ENCODE results near the gene LEFTY1. TPM values are rescaled to one million over a fixed set of nuclear protein-coding genes. Genes with fewer than 3 reads are reported as not detected.
A peak's percentile ranks its signal among the peaks of the same experiment; 100 is the strongest.

Gene LEFTY1
- polyA plus RNA-seq, 3 donors = 0.13 TPM; not detected in 2

- H3K27me3 ChIP-seq (ENCODE audit: control insufficient read depth in 2 of 2, insufficient read depth in 2 of 2, low read length in 2 of 2) = no peaks in the 10 kb centered on the region
- intact Hi-C loops (cut with micrococcal nuclease) = no loop called here
- H2AFZ ChIP-seq (ENCODE audit: insufficient read depth, low read depth, low read length, poor library complexity, severe bottlenecking) = no peak overlapping the region
- no peak overlapping the region for H3K4me3 ChIP-seq (replicated peaks in 1 of 3; ENCODE audit: low read depth in 2 of 3, low read length in 3 of 3)
- no peaks in the 10 kb centered on the region for H3K79me2 ChIP-seq (ENCODE audit: insufficient read depth, low read length)
- Mint-ChIP-seq H3K27ac (peak overlapping the region in 3 of 7 donors; percentile 23 to 51 (median 36)), H3K4me3 (no peak overlapping the region), H3K36me3 (peaks cover 71 to 89% of the 10 kb centered on the region in 2 donors), H3K27me3 (ENCODE audit: low read depth in 3 of 3) (peaks cover 0 to 4% (median 0%) of the 10 kb centered on the region in 3 donors), H3K4me1 (peaks cover 11% of the 10 kb centered on the region), H3K9me3 (no peaks in the 10 kb centered on the region)
- H3K4me1 ChIP-seq (ENCODE audit: control insufficient read depth in 1 of 2, insufficient read depth in 2 of 2, low read length in 2 of 2) = peaks cover 9 to 14% of the 10 kb centered on the region in 2 donors
- no peak overlapping the region for H3K9ac ChIP-seq (ENCODE audit: insufficient read depth, low read length, poor library complexity, severe bottlenecking)
- H3K36me3 ChIP-seq (replicated peaks in 1 of 2; ENCODE audit: control insufficient read depth in 1 of 2, insufficient read depth in 2 of 2, low read length in 2 of 2) = peaks cover 72 to 99% of the 10 kb centered on the region in 2 donors
- no peak for DNase-seq
- no peak overlapping the region for H3K4me2 ChIP-seq (replicated peaks; ENCODE audit: extremely low read depth, low read length, poor library complexity, severe bottlenecking)
- no peak for TF ChIP-seq CTCF (IDR thresholded peaks at IDR 0.05)
- H3K27ac ChIP-seq (ENCODE audit: low read depth in 1 of 2, low read length in 2 of 2) = no peak overlapping the region
- 93% methylated on average over 3 of the region's 7 CpGs for WGBS (ENCODE audit: insufficient coverage)
- no peaks in the 10 kb centered on the region for H4K20me1 ChIP-seq (ENCODE audit: insufficient read depth, low read length)
- no peaks in the 10 kb centered on the region for H3K9me3 ChIP-seq (replicated peaks in 1 of 2; ENCODE audit: control insufficient read depth in 1 of 2, insufficient read depth in 1 of 2, low read length in 2 of 2)
These were observed 28.0 kb downstream of the LEFTY1 start for GRCh38 chr1:225860876-225861441.

- peak overlapping the region in 3 of 7 donors; percentile 69 to 72 (median 72) for H3K27ac Mint-ChIP-seq
- no peak for DNase-seq
- Histone ChIP-seq H3K27ac (ENCODE audit: low read depth in 1 of 2, low read length in 2 of 2) (no peak overlapping the region), H3K9ac (ENCODE audit: insufficient read depth, low read length, poor library complexity, severe bottlenecking) (no peak overlapping the region), H3K27me3 (ENCODE audit: control insufficient read depth in 2 of 2, insufficient read depth in 2 of 2, low read length in 2 of 2) (no peaks in the 10 kb centered on the region), H2AFZ (ENCODE audit: insufficient read depth, low read depth, low read length, poor library complexity, severe bottlenecking) (no peak overlapping the region), H3K4me1 (ENCODE audit: control insufficient read depth in 1 of 2, insufficient read depth in 2 of 2, low read length in 2 of 2) (peaks cover 13 to 15% of the 10 kb centered on the region in 2 donors), H3K36me3 (replicated peaks in 1 of 2; ENCODE audit: control insufficient read depth in 1 of 2, insufficient read depth in 2 of 2, low read length in 2 of 2) (peaks cover 65 to 99% of the 10 kb centered on the region in 2 donors), H4K20me1 (ENCODE audit: insufficient read depth, low read length) (no peaks in the 10 kb centered on the region), H3K4me3 (replicated peaks in 1 of 3; ENCODE audit: low read depth in 2 of 3, low read length in 3 of 3) (no peak overlapping the region), H3K9me3 (replicated peaks in 1 of 2; ENCODE audit: control insufficient read depth in 1 of 2, insufficient read depth in 1 of 2, low read length in 2 of 2) (no peaks in the 10 kb centered on the region), H3K4me2 (replicated peaks; ENCODE audit: extremely low read depth, low read length, poor library complexity, severe bottlenecking) (no peak overlapping the region), H3K79me2 (ENCODE audit: insufficient read depth, low read length) (no peaks in the 10 kb centered on the region)
- no peak overlapping the region for H3K4me3 Mint-ChIP-seq
- H3K4me1 Mint-ChIP-seq = peaks cover 15% of the 10 kb centered on the region
- peaks cover 70 to 88% of the 10 kb centered on the region in 2 donors for H3K36me3 Mint-ChIP-seq
- no peaks in the 10 kb centered on the region for H3K9me3 Mint-ChIP-seq
- no peak for TF ChIP-seq CTCF (IDR thresholded peaks at IDR 0.05)
- peaks cover 0 to 4% (median 0%) of the 10 kb centered on the region in 3 donors for H3K27me3 Mint-ChIP-seq (ENCODE audit: low read depth in 3 of 3)
- intact Hi-C loops (cut with micrococcal nuclease) = no loop called here
- WGBS (ENCODE audit: insufficient coverage) = 100% methylated on average over 3 of the region's 5 CpGs
These were observed 28.8 kb downstream of the LEFTY1 start for GRCh38 chr1:225860107-225860506.

Measured in CD14-positive monocyte (primary cell).